Heart left ventricle (tissue), 16 donors: ENCODE measurements around the gene C9orf78. TPM values are rescaled to one million over a fixed set of nuclear protein-coding genes. Genes with fewer than 3 reads are reported as not detected.

ENCODE experiments used
- ATAC-seq, 4 donors: fragments of 200-7000 bp; cut with Tn5 transposase; one replicate each; pipeline ENCODE4 v1.9.1; 2020 to 2022; ENCODE audit warnings: moderate library complexity in 4 of 4, mild to moderate bottlenecking in 3 of 4, moderate number of reproducible peaks in 1 of 4
- DNase-seq, 5 donors: peaks; one replicate each; pipeline ENCODE4 v3.0.0-alpha.2; 2020
- H3K27ac ChIP-seq, 12 donors: fragments of 200-600 bp; sonication (generic) in 4 of 12; one replicate each; pipeline versions ENCODE4 v1.5.0 to v1.8.0; 2016 to 2022; ENCODE audit warnings: mild to moderate bottlenecking in 2 of 12
- H3K27me3 ChIP-seq, 9 donors: fragments of 200-600 bp; sonication (generic) in 2 of 9; one replicate each; pipeline versions ENCODE4 v1.5.1 to v1.8.0; 2016 to 2022; ENCODE audit warnings: mild to moderate bottlenecking in 3 of 9
- H3K36me3 ChIP-seq, 9 donors: fragments of 200-600 bp; sonication (generic) in 2 of 9; one replicate each; pipeline versions ENCODE4 v1.5.0 to v1.8.0; 2018 to 2022; ENCODE audit warnings: mild to moderate bottlenecking in 2 of 9
- H3K4me1 ChIP-seq, 12 donors: fragments of 200-600 bp; sonication (generic) in 4 of 12; one replicate each; pipeline versions ENCODE4 v1.5.0 to v1.8.0; 2016 to 2022; ENCODE audit warnings: mild to moderate bottlenecking in 3 of 12
- H3K4me3 ChIP-seq, 12 donors: fragments of 200-600 bp; sonication (generic) in 4 of 12; one replicate each; pipeline versions ENCODE4 v1.5.0 to v1.8.0; 2017 to 2022; ENCODE audit warnings: mild to moderate bottlenecking in 9 of 12, moderate library complexity in 4 of 12
- H3K9me3 ChIP-seq, 12 donors: fragments of 200-600 bp; sonication (generic) in 4 of 12; one replicate each; pipeline versions ENCODE4 v1.5.0 to v1.8.0; 2016 to 2022; ENCODE audit warnings: mild to moderate bottlenecking in 1 of 12
- CTCF ChIP-seq, 12 donors: fragments of 200-600 bp; sonication (generic) in 4 of 12; IDR thresholded peaks; one replicate each; pipeline versions ENCODE4 v1.5.0 to v1.8.0; 2018 to 2022; ENCODE audit warnings: antibody characterized with exemption in 12 of 12, mild to moderate bottlenecking in 5 of 12
- POLR2A ChIP-seq, 2 donors: fragments of 450-650 bp; IDR thresholded peaks; one replicate each; pipeline ENCODE4 v1.6.1; 2017; ENCODE audit warnings: antibody characterized with exemption in 2 of 2, mild to moderate bottlenecking in 2 of 2, moderate library complexity in 2 of 2
- WGBS, 4 donors: extraction: QIAGEN DNeasy Blood & Tissue Kit in 2 of 4; methylation state at CpG; one replicate each; pipeline versions ENCODE4 v1.1.5 to v1.1.7; 2013 to 2018; 5-methylcytosine and 5-hydroxymethylcytosine counted together
- intact Hi-C, 10 donors: fragments of 100-400 bp; cut with DNase I; formaldehyde crosslinking; loops; one replicate each; pipeline versions ENCODE4 v1.11.1 to v1.14.2; 2022
- polyA plus RNA-seq, 2 donors: library from polyadenylated mRNA; stranded (reverse); fragments of 200-250 nt; gene quantifications; one replicate each; pipeline ENCODE4 v1.2.3, GENCODE V29; 2013
- total RNA-seq, 9 donors: library from RNA; depleted of rRNA in 2 of 9; stranded (reverse); fragments of >200 nt in 2 of 9; fragmentation: NEBNext Ultra II Directional in 3 of 9; extraction: Animal tissue kit (Norgen Biotek cat#: 25700) in 3 of 9; gene quantifications; one replicate each; pipeline versions ENCODE4 v1.1.0 to v1.2.4, GENCODE V29; 2016 to 2023
- donor health status: ischemic (EF 13 %, LVEDD 7.1; RV severe dilation, severe dysfunction).
- donor health status: healthy with polysubstance abuse.
- donor health status: DM: no; HTN: yes; CAD: no.
- donor health status: DM: no; HTN: no; CAD: no.
- donor health status: ischemic (EF 25% LVEDD 6.9; RV normal size, moderate dysfunction).
- donor health status: ischemic (EF 25% LVEDD 5.7; RV mildly dilated, moderate dysfunction).
- donor health status: healthy.
- donor health status: DM: yes; HTN: yes; CAD: no.
- donor health status: ischemic (EF 35%, LVEDD 5.7; RV mildly dilated, moderate dysfunction).
- donor health status: nonischemic (EF 11% LVEDD 7.7; RV severe dilation, severe dysfunction).
- donor health status: DM: yes; HTN: yes; CAD: no.
- donor health status: PGD.
- donor health status: ischemic (EF 29% LVEDD 5.4; RV normal size, mild dysfunction).
- donor health status: nonischemic (EF 23%, LVEDD 6.1; RV moderate dilation, normal function).

C9orf78 gene
- total and polyA plus RNA-seq, 11 donors = 28.4 to 69.2 (median 33.2) TPM

GRCh38 chr9:129874261-129875101 is 39.4 kb upstream of the C9orf78 start:
- H3K4me3 ChIP-seq = no peak overlapping the region
- 91 to 92% (median 92%) methylated on average over 37 to 38 of the region's 38 CpGs for WGBS, 4 donors

GRCh38 chr9:129873563-129874190 is 38.6 kb upstream of the C9orf78 start:
- no peak for TF ChIP-seq CTCF (IDR thresholded peaks at IDR 0.05)
- TF ChIP-seq POLR2A (IDR thresholded peaks at IDR 0.05) = no peak
- WGBS, 4 donors = 86 to 93% (median 89%) methylated on average over 11 to 16 of the region's 16 CpGs
- Histone ChIP-seq H3K9me3 (no peaks in the 10 kb centered on the region), H3K27me3 (no peaks in the 10 kb centered on the region), H3K27ac (no peak overlapping the region), H3K36me3 (peaks cover 3 to 51% (median 30%) of the 10 kb centered on the region in 9 donors), H3K4me1 (no peaks in the 10 kb centered on the region), H3K4me3 (no peak overlapping the region)
- DNase-seq (no peak), ATAC-seq (no peak)
- intact Hi-C loops = no loop called here

More at GRCh38 chr9:129874261-129875101, 39.4 kb upstream of the C9orf78 start:
- no peak for DNase-seq
- no peaks in the 10 kb centered on the region for H3K27me3 ChIP-seq
- ATAC-seq = no peak
- TF ChIP-seq CTCF (IDR thresholded peaks at IDR 0.05) = no peak
- H3K4me1 ChIP-seq = no peaks in the 10 kb centered on the region
- peaks cover 3 to 48% (median 28%) of the 10 kb centered on the region in 9 donors for H3K36me3 ChIP-seq
- intact Hi-C loops = no loop called here
- H3K27ac ChIP-seq = no peak overlapping the region
- H3K9me3 ChIP-seq = no peaks in the 10 kb centered on the region

- H3K27me3 ChIP-seq = no peaks in the 10 kb centered on the region
- intact Hi-C loops = no loop called here
- H3K9me3 ChIP-seq = no peaks in the 10 kb centered on the region
- TF ChIP-seq POLR2A (IDR thresholded peaks at IDR 0.05) (no peak), CTCF (IDR thresholded peaks at IDR 0.05) (no peak)
- H3K27ac ChIP-seq = no peak overlapping the region
- 94 to 96% (median 95%) methylated on average over 10 to 11 of the region's 11 CpGs for WGBS, 4 donors
- peaks cover 0 to 16% (median 0%) of the 10 kb centered on the region in 12 donors for H3K4me1 ChIP-seq
- no peak for DNase-seq
- no peak overlapping the region for H3K4me3 ChIP-seq
- ATAC-seq = no peak
- peaks cover 3 to 48% (median 38%) of the 10 kb centered on the region in 9 donors for H3K36me3 ChIP-seq
These were observed 36.0 kb upstream of the C9orf78 start for GRCh38 chr9:129871046-129871445.
